GM23338 (cell line): ENCODE measurements around the gene GFPT2. TPM values are rescaled to one million over a fixed set of nuclear protein-coding genes. Genes with fewer than 3 reads are reported as not detected.

Experiments
- ATAC-seq: fragments of 200-7000 bp; cut with Tn5 transposase; 3 replicates; pipeline ENCODE4 v1.9.1; 2020
- DNase-seq: peaks from one replicate; pipeline ENCODE4 v3.0.0-alpha.2; 2015; ENCODE audit warnings: low spot score
- H2AFZ ChIP-seq: fragments of 200-600 bp; sonication (generic); 2 replicates; pipeline ENCODE4 v1.8.0; 2016; ENCODE audit warnings: antibody characterized with exemption, mild to moderate bottlenecking, moderate library complexity
- H3F3A ChIP-seq: fragments of 200-600 bp; sonication (generic); replicated peaks from 2 replicates; pipeline ENCODE4 v1.8.0; 2017; ENCODE audit warnings: antibody characterized with exemption, mixed run types, low read depth
- H3K27ac ChIP-seq: fragments of 200-600 bp; sonication (generic); 2 replicates; pipeline ENCODE4 v1.6.1; 2016; ENCODE audit warnings: low read depth
- H3K27me3 ChIP-seq: fragments of 200-600 bp; sonication (generic); 2 replicates; pipeline ENCODE4 v1.8.0; 2016; ENCODE audit warnings: mild to moderate bottlenecking, mixed run types, moderate library complexity; ENCODE audit not compliant: insufficient read depth
- H3K36me3 ChIP-seq: fragments of 200-600 bp; sonication (generic); 2 replicates; pipeline ENCODE4 v1.8.0; 2016; ENCODE audit warnings: mild to moderate bottlenecking; ENCODE audit not compliant: insufficient read depth
- H3K4me1 ChIP-seq: fragments of 200-600 bp; sonication (generic); 2 replicates; pipeline ENCODE4 v1.8.0; 2016; ENCODE audit warnings: mild to moderate bottlenecking, moderate library complexity; ENCODE audit not compliant: insufficient read depth
- H3K4me2 ChIP-seq: fragments of 200-600 bp; sonication (generic); 2 replicates; pipeline ENCODE4 v1.7.1; 2017; ENCODE audit warnings: mixed run types
- H3K4me3 ChIP-seq: fragments of 200-600 bp; sonication (generic); 2 replicates; pipeline ENCODE4 v1.6.1; 2016; ENCODE audit warnings: mixed run types
- H3K79me2 ChIP-seq: fragments of 200-600 bp; sonication (generic); replicated peaks from 2 replicates; pipeline ENCODE4 v1.8.0; 2017; ENCODE audit warnings: mild to moderate bottlenecking; ENCODE audit not compliant: insufficient read depth
- H3K9me2 ChIP-seq: fragments of 200-600 bp; sonication (generic); 2 replicates; pipeline ENCODE4 v1.8.0; 2017; ENCODE audit not compliant: insufficient read depth
- H4K20me1 ChIP-seq: fragments of 200-600 bp; sonication (generic); replicated peaks from 2 replicates; pipeline ENCODE4 v1.8.0; 2017; ENCODE audit warnings: mild to moderate bottlenecking; ENCODE audit not compliant: insufficient read depth
- H3K27ac Mint-ChIP-seq: 2 replicates; pipeline ENCODE4 v1.8.0; 2020; ENCODE audit warnings: inconsistent platforms, mild to moderate bottlenecking, moderate library complexity, mixed read lengths
- H3K27me3 Mint-ChIP-seq: 3 replicates; pipeline ENCODE4 v1.8.0; 2022; ENCODE audit warnings: low read depth, mild to moderate bottlenecking, moderate library complexity, mixed read lengths, inconsistent platforms; ENCODE audit not compliant: insufficient read depth, poor library complexity
- H3K36me3 Mint-ChIP-seq: 3 replicates; pipeline ENCODE4 v1.8.0; 2021; ENCODE audit warnings: low read depth, mild to moderate bottlenecking, inconsistent platforms, moderate library complexity, mixed read lengths
- H3K4me1 Mint-ChIP-seq: 3 replicates; pipeline ENCODE4 v1.8.0; 2020; ENCODE audit warnings: mild to moderate bottlenecking, inconsistent platforms, mixed read lengths
- H3K4me3 Mint-ChIP-seq: 3 replicates; pipeline ENCODE4 v1.8.0; 2021; ENCODE audit warnings: moderate library complexity, mild to moderate bottlenecking, inconsistent platforms, mixed read lengths
- H3K9me3 Mint-ChIP-seq: 3 replicates; pipeline ENCODE4 v1.8.0; 2020; ENCODE audit warnings: moderate library complexity, mild to moderate bottlenecking, inconsistent platforms, mixed read lengths
- CREB1 ChIP-seq: fragments of 250-450 bp; sonication (Bioruptor Pico); IDR thresholded peaks from 2 replicates; pipeline ENCODE4 v1.5.0; 2020; ENCODE audit warnings: low read depth, mild to moderate bottlenecking, moderate library complexity
- EZH2 ChIP-seq: fragments of 200-600 bp; sonication (generic); IDR thresholded peaks from one replicate; pipeline ENCODE4 v1.8.0; 2017; ENCODE audit warnings: antibody characterized with exemption, mild to moderate bottlenecking, low read depth; ENCODE audit not compliant: unreplicated experiment
- EZH2phosphoT487 ChIP-seq: fragments of 200-600 bp; sonication (generic); IDR thresholded peaks from one replicate; pipeline ENCODE4 v1.8.1; 2018; ENCODE audit warnings: antibody characterized with exemption; ENCODE audit not compliant: unreplicated experiment
- JUNB ChIP-seq: IDR thresholded peaks from one replicate; pipeline ENCODE4 v1.6.1; 2016; ENCODE audit warnings: antibody characterized with exemption; ENCODE audit not compliant: unreplicated experiment
- NANOG ChIP-seq: IDR thresholded peaks from 2 replicates; pipeline ENCODE4 v1.6.1; 2016; ENCODE audit warnings: antibody characterized with exemption, borderline replicate concordance
- POLR2AphosphoS5 ChIP-seq: IDR thresholded peaks from 2 replicates; pipeline ENCODE4 v1.6.1; 2016; ENCODE audit warnings: antibody characterized with exemption, low read depth
- STAT1 ChIP-seq: IDR thresholded peaks from one replicate; pipeline ENCODE4 v1.6.1; 2016; ENCODE audit warnings: antibody characterized with exemption; ENCODE audit not compliant: unreplicated experiment
- ZNF114 ChIP-seq: fragments of 250-450 bp; sonication (Bioruptor Pico); IDR thresholded peaks from 2 replicates; pipeline ENCODE4 v1.5.0; 2020; ENCODE audit warnings: mild to moderate bottlenecking, moderate library complexity
- ZNF331 ChIP-seq: fragments of 250-450 bp; sonication (Bioruptor Pico); IDR thresholded peaks from 2 replicates; pipeline ENCODE4 v1.5.0; 2020; ENCODE audit warnings: low read depth, mild to moderate bottlenecking, moderate library complexity
- polyA plus RNA-seq: library from polyadenylated mRNA; unstranded; fragments of >200 nt; fragmentation: Nextera tagmentation; extraction: Ambion mirVana; gene quantifications from 2 replicates; pipeline ENCODE4 v1.2.1, GENCODE V29; 2016
- total RNA-seq: library from RNA; depleted of rRNA; stranded (reverse); fragments of >200 nt; shearing (Covaris generic); gene quantifications from 2 replicates; pipeline ENCODE4 v1.2.3, GENCODE V29; 2014
- TF ChIP-seq, protein P1 (sequence below): IDR thresholded peaks from 2 replicates; pipeline ENCODE4 v1.6.1; 2016; ENCODE audit warnings: antibody characterized with exemption
- TF ChIP-seq, protein P2 (sequence below), 2 experiments: fragments of 200-600 bp in 1 of 2; sonication (generic) in 1 of 2; conservative IDR thresholded peaks; 2 replicates each; pipeline versions ENCODE4 v1.5.1 to v1.6.1; 2016 to 2017; ENCODE audit warnings: antibody characterized with exemption in 2 of 2, low read depth in 2 of 2, mild to moderate bottlenecking in 2 of 2, moderate library complexity in 1 of 2
- TF ChIP-seq, protein P3 (sequence below): IDR thresholded peaks from one replicate; pipeline ENCODE4 v1.6.1; 2018; ENCODE audit warnings: antibody characterized with exemption; ENCODE audit not compliant: unreplicated experiment
- TF ChIP-seq, protein P4 (sequence below): fragments of 250-450 bp; sonication (Bioruptor Pico); IDR thresholded peaks from 2 replicates; pipeline ENCODE4 v1.5.0; 2020; ENCODE audit warnings: mild to moderate bottlenecking, moderate library complexity

GFPT2 gene
- total and polyA plus RNA-seq, 2 experiments from 2014 or later: 82.6 to 120 TPM

DNA sequence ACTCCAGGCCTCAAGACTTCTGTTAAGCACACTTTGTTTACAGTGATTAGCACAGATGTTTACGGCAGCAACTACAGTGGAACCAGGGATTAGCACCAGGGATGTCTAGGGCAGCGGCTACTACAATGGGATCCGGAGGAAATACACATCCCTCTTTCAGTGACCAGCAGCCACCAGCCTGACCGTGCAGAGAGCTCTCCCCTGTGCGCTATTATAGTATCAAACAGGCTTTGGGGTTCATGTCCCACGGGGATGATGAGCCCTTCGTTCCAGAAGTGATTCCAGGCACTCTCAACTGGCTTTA, 21.5 kb downstream of the GFPT2 start:
- peaks cover 53% of the 10 kb centered on the region for H3F3A ChIP-seq
- Mint-ChIP-seq H3K36me3 (peaks cover 97% of the 10 kb centered on the region), H3K27ac (peak overlapping the region; percentile 97), H3K9me3 (peaks cover 4% of the 10 kb centered on the region; the same call in 2 of the 3 replicates), H3K4me3 (peak overlapping the region; percentile 32; the same call in 1 of the 3 replicates), H3K4me1 (peaks cover 25% of the 10 kb centered on the region), H3K27me3 (peaks cover 20% of the 10 kb centered on the region)
- 0 out of 2 replicates have a peak overlapping the region, but pooled peaks have one; percentile 29 for H3K4me3 ChIP-seq
- peaks cover 68% of the 10 kb centered on the region for H3K36me3 ChIP-seq
- H4K20me1 ChIP-seq: no peaks in the 10 kb centered on the region
- H3K4me1 ChIP-seq: peaks cover 15% of the 10 kb centered on the region
- ATAC-seq (peak; percentile 73), DNase-seq (peak; percentile 68)
- no peak overlapping the region for H2AFZ ChIP-seq
- H3K27ac ChIP-seq: peak overlapping the region; percentile 99
- H3K4me2 ChIP-seq: peak overlapping the region; percentile 76
- TF ChIP-seq POLR2AphosphoS5 (no peak), JUNB (no peak), ZNF331 (CRISPR knock-in tag) (no peak), CREB1 (no peak), NANOG (no peak), STAT1 (no peak), EZH2 (no peak), ZNF114 (CRISPR knock-in tag) (no peak), EZH2phosphoT487 (no peak)
- TF ChIP-seq, protein P1, sequence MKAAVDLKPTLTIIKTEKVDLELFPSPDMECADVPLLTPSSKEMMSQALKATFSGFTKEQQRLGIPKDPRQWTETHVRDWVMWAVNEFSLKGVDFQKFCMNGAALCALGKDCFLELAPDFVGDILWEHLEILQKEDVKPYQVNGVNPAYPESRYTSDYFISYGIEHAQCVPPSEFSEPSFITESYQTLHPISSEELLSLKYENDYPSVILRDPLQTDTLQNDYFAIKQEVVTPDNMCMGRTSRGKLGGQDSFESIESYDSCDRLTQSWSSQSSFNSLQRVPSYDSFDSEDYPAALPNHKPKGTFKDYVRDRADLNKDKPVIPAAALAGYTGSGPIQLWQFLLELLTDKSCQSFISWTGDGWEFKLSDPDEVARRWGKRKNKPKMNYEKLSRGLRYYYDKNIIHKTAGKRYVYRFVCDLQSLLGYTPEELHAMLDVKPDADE: no peak
- TF ChIP-seq, protein P2, sequence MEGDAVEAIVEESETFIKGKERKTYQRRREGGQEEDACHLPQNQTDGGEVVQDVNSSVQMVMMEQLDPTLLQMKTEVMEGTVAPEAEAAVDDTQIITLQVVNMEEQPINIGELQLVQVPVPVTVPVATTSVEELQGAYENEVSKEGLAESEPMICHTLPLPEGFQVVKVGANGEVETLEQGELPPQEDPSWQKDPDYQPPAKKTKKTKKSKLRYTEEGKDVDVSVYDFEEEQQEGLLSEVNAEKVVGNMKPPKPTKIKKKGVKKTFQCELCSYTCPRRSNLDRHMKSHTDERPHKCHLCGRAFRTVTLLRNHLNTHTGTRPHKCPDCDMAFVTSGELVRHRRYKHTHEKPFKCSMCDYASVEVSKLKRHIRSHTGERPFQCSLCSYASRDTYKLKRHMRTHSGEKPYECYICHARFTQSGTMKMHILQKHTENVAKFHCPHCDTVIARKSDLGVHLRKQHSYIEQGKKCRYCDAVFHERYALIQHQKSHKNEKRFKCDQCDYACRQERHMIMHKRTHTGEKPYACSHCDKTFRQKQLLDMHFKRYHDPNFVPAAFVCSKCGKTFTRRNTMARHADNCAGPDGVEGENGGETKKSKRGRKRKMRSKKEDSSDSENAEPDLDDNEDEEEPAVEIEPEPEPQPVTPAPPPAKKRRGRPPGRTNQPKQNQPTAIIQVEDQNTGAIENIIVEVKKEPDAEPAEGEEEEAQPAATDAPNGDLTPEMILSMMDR (conservative IDR thresholded peaks at IDR 0.05; ENCODE audit: low read depth in 2 of 2): no peak
- TF ChIP-seq, protein P3, sequence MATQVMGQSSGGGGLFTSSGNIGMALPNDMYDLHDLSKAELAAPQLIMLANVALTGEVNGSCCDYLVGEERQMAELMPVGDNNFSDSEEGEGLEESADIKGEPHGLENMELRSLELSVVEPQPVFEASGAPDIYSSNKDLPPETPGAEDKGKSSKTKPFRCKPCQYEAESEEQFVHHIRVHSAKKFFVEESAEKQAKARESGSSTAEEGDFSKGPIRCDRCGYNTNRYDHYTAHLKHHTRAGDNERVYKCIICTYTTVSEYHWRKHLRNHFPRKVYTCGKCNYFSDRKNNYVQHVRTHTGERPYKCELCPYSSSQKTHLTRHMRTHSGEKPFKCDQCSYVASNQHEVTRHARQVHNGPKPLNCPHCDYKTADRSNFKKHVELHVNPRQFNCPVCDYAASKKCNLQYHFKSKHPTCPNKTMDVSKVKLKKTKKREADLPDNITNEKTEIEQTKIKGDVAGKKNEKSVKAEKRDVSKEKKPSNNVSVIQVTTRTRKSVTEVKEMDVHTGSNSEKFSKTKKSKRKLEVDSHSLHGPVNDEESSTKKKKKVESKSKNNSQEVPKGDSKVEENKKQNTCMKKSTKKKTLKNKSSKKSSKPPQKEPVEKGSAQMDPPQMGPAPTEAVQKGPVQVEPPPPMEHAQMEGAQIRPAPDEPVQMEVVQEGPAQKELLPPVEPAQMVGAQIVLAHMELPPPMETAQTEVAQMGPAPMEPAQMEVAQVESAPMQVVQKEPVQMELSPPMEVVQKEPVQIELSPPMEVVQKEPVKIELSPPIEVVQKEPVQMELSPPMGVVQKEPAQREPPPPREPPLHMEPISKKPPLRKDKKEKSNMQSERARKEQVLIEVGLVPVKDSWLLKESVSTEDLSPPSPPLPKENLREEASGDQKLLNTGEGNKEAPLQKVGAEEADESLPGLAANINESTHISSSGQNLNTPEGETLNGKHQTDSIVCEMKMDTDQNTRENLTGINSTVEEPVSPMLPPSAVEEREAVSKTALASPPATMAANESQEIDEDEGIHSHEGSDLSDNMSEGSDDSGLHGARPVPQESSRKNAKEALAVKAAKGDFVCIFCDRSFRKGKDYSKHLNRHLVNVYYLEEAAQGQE: no peak
- TF ChIP-seq, protein P4, sequence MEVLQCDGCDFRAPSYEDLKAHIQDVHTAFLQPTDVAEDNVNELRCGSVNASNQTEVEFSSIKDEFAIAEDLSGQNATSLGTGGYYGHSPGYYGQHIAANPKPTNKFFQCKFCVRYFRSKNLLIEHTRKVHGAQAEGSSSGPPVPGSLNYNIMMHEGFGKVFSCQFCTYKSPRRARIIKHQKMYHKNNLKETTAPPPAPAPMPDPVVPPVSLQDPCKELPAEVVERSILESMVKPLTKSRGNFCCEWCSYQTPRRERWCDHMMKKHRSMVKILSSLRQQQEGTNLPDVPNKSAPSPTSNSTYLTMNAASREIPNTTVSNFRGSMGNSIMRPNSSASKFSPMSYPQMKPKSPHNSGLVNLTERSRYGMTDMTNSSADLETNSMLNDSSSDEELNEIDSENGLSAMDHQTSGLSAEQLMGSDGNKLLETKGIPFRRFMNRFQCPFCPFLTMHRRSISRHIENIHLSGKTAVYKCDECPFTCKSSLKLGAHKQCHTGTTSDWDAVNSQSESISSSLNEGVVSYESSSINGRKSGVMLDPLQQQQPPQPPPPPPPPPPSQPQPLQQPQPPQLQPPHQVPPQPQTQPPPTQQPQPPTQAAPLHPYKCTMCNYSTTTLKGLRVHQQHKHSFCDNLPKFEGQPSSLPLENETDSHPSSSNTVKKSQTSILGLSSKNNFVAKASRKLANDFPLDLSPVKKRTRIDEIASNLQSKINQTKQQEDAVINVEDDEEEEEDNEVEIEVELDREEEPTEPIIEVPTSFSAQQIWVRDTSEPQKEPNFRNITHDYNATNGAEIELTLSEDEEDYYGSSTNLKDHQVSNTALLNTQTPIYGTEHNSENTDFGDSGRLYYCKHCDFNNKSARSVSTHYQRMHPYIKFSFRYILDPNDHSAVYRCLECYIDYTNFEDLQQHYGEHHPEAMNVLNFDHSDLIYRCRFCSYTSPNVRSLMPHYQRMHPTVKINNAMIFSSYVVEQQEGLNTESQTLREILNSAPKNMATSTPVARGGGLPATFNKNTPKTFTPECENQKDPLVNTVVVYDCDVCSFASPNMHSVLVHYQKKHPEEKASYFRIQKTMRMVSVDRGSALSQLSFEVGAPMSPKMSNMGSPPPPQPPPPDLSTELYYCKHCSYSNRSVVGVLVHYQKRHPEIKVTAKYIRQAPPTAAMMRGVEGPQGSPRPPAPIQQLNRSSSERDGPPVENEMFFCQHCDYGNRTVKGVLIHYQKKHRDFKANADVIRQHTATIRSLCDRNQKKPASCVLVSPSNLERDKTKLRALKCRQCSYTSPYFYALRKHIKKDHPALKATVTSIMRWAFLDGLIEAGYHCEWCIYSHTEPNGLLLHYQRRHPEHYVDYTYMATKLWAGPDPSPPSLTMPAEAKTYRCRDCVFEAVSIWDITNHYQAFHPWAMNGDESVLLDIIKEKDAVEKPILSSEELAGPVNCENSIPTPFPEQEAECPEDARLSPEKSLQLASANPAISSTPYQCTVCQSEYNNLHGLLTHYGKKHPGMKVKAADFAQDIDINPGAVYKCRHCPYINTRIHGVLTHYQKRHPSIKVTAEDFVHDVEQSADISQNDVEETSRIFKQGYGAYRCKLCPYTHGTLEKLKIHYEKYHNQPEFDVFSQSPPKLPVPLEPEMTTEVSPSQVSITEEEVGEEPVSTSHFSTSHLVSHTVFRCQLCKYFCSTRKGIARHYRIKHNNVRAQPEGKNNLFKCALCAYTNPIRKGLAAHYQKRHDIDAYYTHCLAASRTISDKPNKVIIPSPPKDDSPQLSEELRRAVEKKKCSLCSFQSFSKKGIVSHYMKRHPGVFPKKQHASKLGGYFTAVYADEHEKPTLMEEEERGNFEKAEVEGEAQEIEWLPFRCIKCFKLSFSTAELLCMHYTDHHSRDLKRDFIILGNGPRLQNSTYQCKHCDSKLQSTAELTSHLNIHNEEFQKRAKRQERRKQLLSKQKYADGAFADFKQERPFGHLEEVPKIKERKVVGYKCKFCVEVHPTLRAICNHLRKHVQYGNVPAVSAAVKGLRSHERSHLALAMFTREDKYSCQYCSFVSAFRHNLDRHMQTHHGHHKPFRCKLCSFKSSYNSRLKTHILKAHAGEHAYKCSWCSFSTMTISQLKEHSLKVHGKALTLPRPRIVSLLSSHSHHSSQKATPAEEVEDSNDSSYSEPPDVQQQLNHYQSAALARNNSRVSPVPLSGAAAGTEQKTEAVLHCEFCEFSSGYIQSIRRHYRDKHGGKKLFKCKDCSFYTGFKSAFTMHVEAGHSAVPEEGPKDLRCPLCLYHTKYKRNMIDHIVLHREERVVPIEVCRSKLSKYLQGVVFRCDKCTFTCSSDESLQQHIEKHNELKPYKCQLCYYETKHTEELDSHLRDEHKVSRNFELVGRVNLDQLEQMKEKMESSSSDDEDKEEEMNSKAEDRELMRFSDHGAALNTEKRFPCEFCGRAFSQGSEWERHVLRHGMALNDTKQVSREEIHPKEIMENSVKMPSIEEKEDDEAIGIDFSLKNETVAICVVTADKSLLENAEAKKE (CRISPR knock-in tag): no peak
- no peaks in the 10 kb centered on the region for H3K27me3 ChIP-seq
- peaks cover 3% of the 10 kb centered on the region; the same call in 1 of the 2 replicates for H3K79me2 ChIP-seq
- no peaks in the 10 kb centered on the region for H3K9me2 ChIP-seq
